Loucy (cell line): ENCODE results near the gene DCDC2B.
A peak's percentile ranks its signal among the peaks of the same experiment; 100 is the strongest.

Experiments
- H2AFZ ChIP-seq: fragments of 200-600 bp; sonication (generic); 2 replicates; pipeline ENCODE4 v1.6.0; 2016; ENCODE audit warnings: antibody characterized with exemption, mild to moderate bottlenecking, low read length, moderate library complexity
- H3F3A ChIP-seq: fragments of 200-600 bp; 2 replicates; pipeline ENCODE4 v1.6.0; 2016; ENCODE audit warnings: antibody characterized with exemption, low read depth, mild to moderate bottlenecking
- H3K27me3 ChIP-seq: fragments of 200-600 bp; sonication (generic); 2 replicates; pipeline ENCODE4 v1.6.1; 2014; ENCODE audit warnings: low read length, mild to moderate bottlenecking; ENCODE audit not compliant: insufficient read depth, poor library complexity, severe bottlenecking
- H3K36me3 ChIP-seq: fragments of 200-600 bp; sonication (generic); 2 replicates; pipeline ENCODE4 v1.6.1; 2016; ENCODE audit warnings: low read length; ENCODE audit not compliant: insufficient read depth
- H3K4me1 ChIP-seq: fragments of 200-600 bp; sonication (generic); 2 replicates; pipeline ENCODE4 v1.5.1; 2014; ENCODE audit warnings: low read length, mild to moderate bottlenecking; ENCODE audit not compliant: insufficient read depth, poor library complexity, severe bottlenecking
- H3K4me2 ChIP-seq: fragments of 200-600 bp; sonication (generic); 2 replicates; pipeline ENCODE4 v1.6.0; 2014; ENCODE audit warnings: antibody characterized with exemption, low read length, low read depth, mild to moderate bottlenecking; ENCODE audit not compliant: poor library complexity, severe bottlenecking
- H3K4me3 ChIP-seq: fragments of 200-600 bp; sonication (generic); 2 replicates; pipeline ENCODE4 v1.5.1; 2014; ENCODE audit warnings: low read length, mild to moderate bottlenecking, mixed read lengths; ENCODE audit not compliant: poor library complexity, severe bottlenecking
- H3K79me2 ChIP-seq: fragments of 200-600 bp; sonication (generic); 2 replicates; pipeline ENCODE4 v1.6.1; 2014; ENCODE audit warnings: low read length; ENCODE audit not compliant: insufficient read depth
- H3K9ac ChIP-seq: fragments of 200-600 bp; sonication (generic); 2 replicates; pipeline ENCODE4 v1.6.0; 2014; ENCODE audit warnings: mild to moderate bottlenecking, low read depth, low read length, moderate library complexity; ENCODE audit not compliant: poor library complexity, severe bottlenecking
- H3K9me2 ChIP-seq: fragments of 200-600 bp; sonication (generic); replicated peaks from 2 replicates; pipeline ENCODE4 v1.6.1; 2016; ENCODE audit warnings: low read depth, low read length, mixed read lengths
- H3K9me3 ChIP-seq: fragments of 200-600 bp; sonication (generic); 2 replicates; pipeline ENCODE4 v1.6.1; 2014; ENCODE audit warnings: mild to moderate bottlenecking, antibody characterized with exemption, low read length, low read depth; ENCODE audit not compliant: insufficient read depth
- H4K20me1 ChIP-seq: fragments of 200-600 bp; sonication (generic); 2 replicates; pipeline ENCODE4 v1.6.0; 2014; ENCODE audit warnings: antibody characterized with exemption, low read length, mild to moderate bottlenecking; ENCODE audit not compliant: insufficient read depth, poor library complexity, severe bottlenecking
- CTCF ChIP-seq: fragments of 200-600 bp; sonication (generic); conservative IDR thresholded peaks from 2 replicates; pipeline ENCODE4 v1.5.1; 2014; ENCODE audit warnings: mild to moderate bottlenecking, antibody characterized with exemption, low read length
- EZH2phosphoT487 ChIP-seq: fragments of 200-600 bp; IDR thresholded peaks from 2 replicates; pipeline ENCODE4 v1.6.1; 2018; ENCODE audit warnings: antibody characterized with exemption, mild to moderate bottlenecking, moderate library complexity, borderline replicate concordance

Gene DCDC2B

GRCh38 chr1:32223683-32224082 is 14.8 kb downstream of the DCDC2B start:
- Histone ChIP-seq H3K79me2 (peaks cover 22% of the 10 kb centered on the region), H4K20me1 (no peaks in the 10 kb centered on the region), H3K9me3 (no peaks in the 10 kb centered on the region), H3K9ac (peak overlapping the region; percentile 85), H3K27me3 (no peaks in the 10 kb centered on the region), H3K4me3 (peak overlapping the region; percentile 90), H3K4me1 (peaks cover 27% of the 10 kb centered on the region), H3K9me2 (no peaks in the 10 kb centered on the region), H3K36me3 (peaks cover 9% of the 10 kb centered on the region), H2AFZ (no peak overlapping the region), H3K4me2 (peak overlapping the region; percentile 91), H3F3A (no peaks in the 10 kb centered on the region)
- TF ChIP-seq EZH2phosphoT487 (no peak), CTCF (peak; percentile 44)

- Histone ChIP-seq H3K36me3 (peaks cover 13% of the 10 kb centered on the region), H3K9me3 (no peaks in the 10 kb centered on the region), H3K4me3 (peak overlapping the region; percentile 90), H3K27me3 (no peaks in the 10 kb centered on the region), H2AFZ (no peak overlapping the region), H3K9me2 (no peaks in the 10 kb centered on the region), H3K9ac (peak overlapping the region; percentile 85), H3K4me2 (peak overlapping the region; percentile 91), H3K4me1 (peaks cover 27% of the 10 kb centered on the region), H4K20me1 (no peaks in the 10 kb centered on the region), H3F3A (no peaks in the 10 kb centered on the region), H3K79me2 (peaks cover 22% of the 10 kb centered on the region)
- TF ChIP-seq EZH2phosphoT487 = no peak
- no peak for TF ChIP-seq CTCF
Observed at GRCh38 chr1:32224285-32224684, 15.4 kb downstream of the DCDC2B start.

GRCh38 chr1:32228771-32229170 is 19.9 kb downstream of the DCDC2B start:
- Histone ChIP-seq H4K20me1 (no peaks in the 10 kb centered on the region), H3K79me2 (peaks cover 6% of the 10 kb centered on the region; the same call in 1 of the 2 replicates), H3K9me3 (no peaks in the 10 kb centered on the region), H3K4me1 (peaks cover 6% of the 10 kb centered on the region), H2AFZ (no peak overlapping the region), H3K36me3 (peaks cover 20% of the 10 kb centered on the region), H3K4me2 (no peak overlapping the region), H3K27me3 (no peaks in the 10 kb centered on the region), H3K4me3 (no peak overlapping the region), H3K9ac (no peak overlapping the region), H3K9me2 (no peaks in the 10 kb centered on the region), H3F3A (no peaks in the 10 kb centered on the region)
- TF ChIP-seq EZH2phosphoT487 (no peak), CTCF (no peak)
